NCI-H226 (cell line): ENCODE results near the gene FAM180B.
"Not testable (repeated sequence)": the region's sequence is repeated elsewhere in the genome, so short reads cannot be mapped to it uniquely, and the experiment has no call there.

Experiments used
- DNase-seq: peaks from one replicate; pipeline ENCODE4 v3.0.0-alpha.2; 2015

Gene FAM180B

GRCh38 chr11:47586098-47586855, at the start of gene FAM180B:
Gene FAM180B, plus strand, starts transcription at chr11:47586678. Its CDS starts 91 bp downstream, at chr11:47586769.
- DNase-seq = no peak

GRCh38 chr11:47536915-47537314, 49.6 kb upstream of the FAM180B start:
- DNase-seq = no peak

- no peak for DNase-seq
Measured at GRCh38 chr11:47538741-47539565, 47.5 kb upstream of the FAM180B start.

GRCh38 chr11:47539681-47540039, 46.8 kb upstream of the FAM180B start:
- no peak for DNase-seq

GRCh38 chr11:47541070-47541469, 45.4 kb upstream of the FAM180B start:
- no peak for DNase-seq

GRCh38 chr11:47545298-47545697, 41.2 kb upstream of the FAM180B start:
- no peak for DNase-seq

GRCh38 chr11:47546274-47546673, 40.2 kb upstream of the FAM180B start:
- not testable (repeated sequence) for DNase-seq

- DNase-seq = no peak
Measured at GRCh38 chr11:47550288-47551047, 36.0 kb upstream of the FAM180B start.

GRCh38 chr11:47551086-47551485, 35.4 kb upstream of the FAM180B start:
- peak; percentile 36 for DNase-seq

GRCh38 chr11:47552056-47552565, 34.4 kb upstream of the FAM180B start:
- peak; percentile 26 for DNase-seq

GRCh38 chr11:47552566-47553405, 33.7 kb upstream of the FAM180B start, which contains the start of gene CELF1:
Gene CELF1, minus strand, starts transcription at chr11:47553132. Its CDS starts 53,609 bp downstream, at chr11:47499523.
- DNase-seq = peak; percentile 84

GRCh38 chr11:47553406-47553743, 33.1 kb upstream of the FAM180B start:
- peak; percentile 22 for DNase-seq

- not testable (repeated sequence) for DNase-seq
Measured at GRCh38 chr11:47557004-47557403, 29.5 kb upstream of the FAM180B start.

GRCh38 chr11:47558695-47559094, 27.8 kb upstream of the FAM180B start:
- no peak for DNase-seq

GRCh38 chr11:47560426-47560825, 26.1 kb upstream of the FAM180B start:
- DNase-seq = no peak

GRCh38 chr11:47562393-47562792, 24.1 kb upstream of the FAM180B start:
- not testable (repeated sequence) for DNase-seq

- DNase-seq = not testable (repeated sequence)
Measured at GRCh38 chr11:47564366-47564765, 22.1 kb upstream of the FAM180B start.

GRCh38 chr11:47564933-47565339, 21.5 kb upstream of the FAM180B start:
- DNase-seq = no peak

- DNase-seq = peak; percentile 68
Measured at GRCh38 chr11:47565340-47566148, 20.9 kb upstream of the FAM180B start, which contains the start of gene PTPMT1. Gene PTPMT1, plus strand, starts transcription at chr11:47565599. Its CDS starts 24 bp downstream, at chr11:47565623.

GRCh38 chr11:47566149-47566698, 20.3 kb upstream of the FAM180B start:
- DNase-seq = no peak

GRCh38 chr11:47569646-47570045, 16.8 kb upstream of the FAM180B start:
- no peak for DNase-seq
